SK-N-SH (cell line): ENCODE measurements around the gene KLHL35.

Source experiments
- EP300 ChIP-seq, 2 experiments: IDR thresholded peaks; 2 replicates each; pipeline versions ENCODE4 v1.4.0 to v1.6.1; 2012; ENCODE audit warnings: borderline replicate concordance in 1 of 2, low read depth in 1 of 2, low read length in 1 of 2
- POLR2AphosphoS5 ChIP-seq: IDR thresholded peaks from 2 replicates; pipeline ENCODE4 v1.6.1; 2012; ENCODE audit warnings: low read depth, low read length
- RFX5 ChIP-seq: IDR thresholded peaks from 2 replicates; pipeline ENCODE4 v1.6.1; 2012; ENCODE audit warnings: mild to moderate bottlenecking, improper control_type of control experiment, low read length
- TAF1 ChIP-seq: IDR thresholded peaks from 2 replicates; pipeline ENCODE4 v1.6.1; 2012; ENCODE audit warnings: low read depth, mild to moderate bottlenecking, low read length, moderate library complexity, borderline replicate concordance
- TF ChIP-seq, protein P1 (sequence below): fragments of 200-600 bp; sonication (generic); IDR thresholded peaks from 2 replicates; pipeline ENCODE4 v1.6.1; 2017; ENCODE audit warnings: antibody characterized with exemption, mild to moderate bottlenecking, moderate library complexity
- TF ChIP-seq, protein P2 (sequence below): IDR thresholded peaks from 2 replicates; pipeline ENCODE4 v1.6.1; 2012; ENCODE audit warnings: mild to moderate bottlenecking, low read depth, low read length, moderate library complexity
- TF ChIP-seq, protein P3 (sequence below): IDR thresholded peaks from 2 replicates; pipeline ENCODE4 v1.4.0; 2012; ENCODE audit warnings: low read depth, borderline replicate concordance

DNA sequence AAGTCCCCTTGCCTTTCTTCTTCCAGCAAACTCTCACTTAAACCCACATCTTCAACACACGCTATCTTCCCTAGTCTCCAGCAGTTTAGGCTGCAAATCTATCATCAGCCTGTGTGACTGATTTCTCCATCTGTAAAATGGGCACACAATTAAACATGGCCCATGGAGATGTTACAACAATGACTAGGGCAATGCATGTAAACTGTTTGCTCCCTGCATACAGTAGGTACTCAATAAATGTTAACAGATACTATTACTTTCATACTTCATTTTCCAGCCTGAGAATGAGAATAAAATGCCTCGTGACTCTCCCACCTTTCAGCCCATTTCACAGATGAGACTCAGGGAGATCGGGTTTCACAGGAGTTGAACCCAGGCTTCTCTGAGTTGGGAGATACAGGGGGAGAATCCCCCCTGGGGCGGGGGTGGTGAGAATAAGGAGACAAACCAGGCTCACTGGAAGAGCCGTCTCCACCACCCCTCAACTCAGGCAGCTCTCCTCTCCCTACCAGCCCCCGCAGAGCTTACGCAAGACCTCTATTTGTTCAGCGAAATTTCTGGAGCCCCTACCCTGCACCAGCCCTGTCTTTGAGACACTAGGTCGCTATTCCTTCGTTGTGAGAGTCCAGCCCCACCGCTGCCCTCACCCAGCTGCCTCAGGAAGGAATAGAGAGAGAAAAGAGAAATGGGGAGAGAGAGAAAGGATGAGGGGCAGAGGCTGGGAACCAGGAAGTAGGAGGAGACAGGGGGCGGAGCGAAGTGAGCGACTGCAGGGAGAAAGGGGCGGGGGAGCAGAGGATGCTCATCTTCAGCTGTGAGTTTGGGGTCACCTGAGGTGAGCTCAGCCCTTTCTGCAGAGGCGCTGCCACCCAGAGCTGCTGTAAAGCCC, 42.1 kb upstream of the KLHL35 start:
- TF ChIP-seq RFX5 (no peak), TAF1 (no peak), EP300 (IDR thresholded peaks at IDR 0.05; ENCODE audit: borderline replicate concordance in 1 of 2, low read depth in 1 of 2, low read length in 1 of 2) (no peak), POLR2AphosphoS5 (no peak)
- TF ChIP-seq, protein P1, sequence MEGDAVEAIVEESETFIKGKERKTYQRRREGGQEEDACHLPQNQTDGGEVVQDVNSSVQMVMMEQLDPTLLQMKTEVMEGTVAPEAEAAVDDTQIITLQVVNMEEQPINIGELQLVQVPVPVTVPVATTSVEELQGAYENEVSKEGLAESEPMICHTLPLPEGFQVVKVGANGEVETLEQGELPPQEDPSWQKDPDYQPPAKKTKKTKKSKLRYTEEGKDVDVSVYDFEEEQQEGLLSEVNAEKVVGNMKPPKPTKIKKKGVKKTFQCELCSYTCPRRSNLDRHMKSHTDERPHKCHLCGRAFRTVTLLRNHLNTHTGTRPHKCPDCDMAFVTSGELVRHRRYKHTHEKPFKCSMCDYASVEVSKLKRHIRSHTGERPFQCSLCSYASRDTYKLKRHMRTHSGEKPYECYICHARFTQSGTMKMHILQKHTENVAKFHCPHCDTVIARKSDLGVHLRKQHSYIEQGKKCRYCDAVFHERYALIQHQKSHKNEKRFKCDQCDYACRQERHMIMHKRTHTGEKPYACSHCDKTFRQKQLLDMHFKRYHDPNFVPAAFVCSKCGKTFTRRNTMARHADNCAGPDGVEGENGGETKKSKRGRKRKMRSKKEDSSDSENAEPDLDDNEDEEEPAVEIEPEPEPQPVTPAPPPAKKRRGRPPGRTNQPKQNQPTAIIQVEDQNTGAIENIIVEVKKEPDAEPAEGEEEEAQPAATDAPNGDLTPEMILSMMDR = no peak
- TF ChIP-seq, protein P2, sequence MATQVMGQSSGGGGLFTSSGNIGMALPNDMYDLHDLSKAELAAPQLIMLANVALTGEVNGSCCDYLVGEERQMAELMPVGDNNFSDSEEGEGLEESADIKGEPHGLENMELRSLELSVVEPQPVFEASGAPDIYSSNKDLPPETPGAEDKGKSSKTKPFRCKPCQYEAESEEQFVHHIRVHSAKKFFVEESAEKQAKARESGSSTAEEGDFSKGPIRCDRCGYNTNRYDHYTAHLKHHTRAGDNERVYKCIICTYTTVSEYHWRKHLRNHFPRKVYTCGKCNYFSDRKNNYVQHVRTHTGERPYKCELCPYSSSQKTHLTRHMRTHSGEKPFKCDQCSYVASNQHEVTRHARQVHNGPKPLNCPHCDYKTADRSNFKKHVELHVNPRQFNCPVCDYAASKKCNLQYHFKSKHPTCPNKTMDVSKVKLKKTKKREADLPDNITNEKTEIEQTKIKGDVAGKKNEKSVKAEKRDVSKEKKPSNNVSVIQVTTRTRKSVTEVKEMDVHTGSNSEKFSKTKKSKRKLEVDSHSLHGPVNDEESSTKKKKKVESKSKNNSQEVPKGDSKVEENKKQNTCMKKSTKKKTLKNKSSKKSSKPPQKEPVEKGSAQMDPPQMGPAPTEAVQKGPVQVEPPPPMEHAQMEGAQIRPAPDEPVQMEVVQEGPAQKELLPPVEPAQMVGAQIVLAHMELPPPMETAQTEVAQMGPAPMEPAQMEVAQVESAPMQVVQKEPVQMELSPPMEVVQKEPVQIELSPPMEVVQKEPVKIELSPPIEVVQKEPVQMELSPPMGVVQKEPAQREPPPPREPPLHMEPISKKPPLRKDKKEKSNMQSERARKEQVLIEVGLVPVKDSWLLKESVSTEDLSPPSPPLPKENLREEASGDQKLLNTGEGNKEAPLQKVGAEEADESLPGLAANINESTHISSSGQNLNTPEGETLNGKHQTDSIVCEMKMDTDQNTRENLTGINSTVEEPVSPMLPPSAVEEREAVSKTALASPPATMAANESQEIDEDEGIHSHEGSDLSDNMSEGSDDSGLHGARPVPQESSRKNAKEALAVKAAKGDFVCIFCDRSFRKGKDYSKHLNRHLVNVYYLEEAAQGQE = no peak
- TF ChIP-seq, protein P3, sequence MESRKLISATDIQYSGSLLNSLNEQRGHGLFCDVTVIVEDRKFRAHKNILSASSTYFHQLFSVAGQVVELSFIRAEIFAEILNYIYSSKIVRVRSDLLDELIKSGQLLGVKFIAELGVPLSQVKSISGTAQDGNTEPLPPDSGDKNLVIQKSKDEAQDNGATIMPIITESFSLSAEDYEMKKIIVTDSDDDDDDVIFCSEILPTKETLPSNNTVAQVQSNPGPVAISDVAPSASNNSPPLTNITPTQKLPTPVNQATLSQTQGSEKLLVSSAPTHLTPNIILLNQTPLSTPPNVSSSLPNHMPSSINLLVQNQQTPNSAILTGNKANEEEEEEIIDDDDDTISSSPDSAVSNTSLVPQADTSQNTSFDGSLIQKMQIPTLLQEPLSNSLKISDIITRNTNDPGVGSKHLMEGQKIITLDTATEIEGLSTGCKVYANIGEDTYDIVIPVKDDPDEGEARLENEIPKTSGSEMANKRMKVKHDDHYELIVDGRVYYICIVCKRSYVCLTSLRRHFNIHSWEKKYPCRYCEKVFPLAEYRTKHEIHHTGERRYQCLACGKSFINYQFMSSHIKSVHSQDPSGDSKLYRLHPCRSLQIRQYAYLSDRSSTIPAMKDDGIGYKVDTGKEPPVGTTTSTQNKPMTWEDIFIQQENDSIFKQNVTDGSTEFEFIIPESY = no peak
